GM12878 (cell line): ENCODE measurements around the gene CROCC. TPM values are rescaled to one million over a fixed set of nuclear protein-coding genes. Genes with fewer than 3 reads are reported as not detected.

Source experiments
- ATAC-seq: fragments of 200-7000 bp; cut with Tn5 transposase; 3 replicates; pipeline ENCODE4 v1.9.1; 2020; ENCODE audit warnings: mild to moderate bottlenecking, moderate library complexity
- BruUV-seq: library from RNA; stranded (reverse); fragments of 400-500 nt; replicated peaks from 2 replicates; lab custom pipeline; 2021; lab: Mats Ljungman, UMichigan
- CTCF ChIA-PET: fragments of 300-600 bp; sonication (Branson Sonifier 250); formaldehyde crosslinking; extraction: SDS; loops from one replicate; lab custom pipeline; 2021; ENCODE audit warnings: inconsistent platforms; lab: Yijun Ruan, JAX
- POLR2A ChIA-PET: fragments of 350-600 bp; formaldehyde crosslinking; extraction: SDS; loops from one replicate; lab custom pipeline; 2021; ENCODE audit warnings: inconsistent platforms; lab: Charles Lee
- RAD21 ChIA-PET: fragments of 300-600 bp; sonication (Branson Sonifier 250); formaldehyde crosslinking; loops from one replicate; lab custom pipeline; 2023; ENCODE audit warnings: antibody characterized with exemption; ENCODE audit not compliant: unreplicated experiment; lab: Charles Lee
- SMC1A ChIA-PET: fragments of 300-600 bp; sonication (Branson Sonifier 250); formaldehyde crosslinking; loops from one replicate; lab custom pipeline; 2023; ENCODE audit not compliant: unreplicated experiment, uncharacterized antibody; lab: Charles Lee
- DNase-seq: peaks from one replicate; pipeline ENCODE4 v3.0.0-alpha.2; 2011; ENCODE audit warnings: low read depth, low spot score
- FAIRE-seq: peaks from 3 replicates; lab custom pipeline; 2011; peaks lifted over from hg19 to GRCh38; lab: Jason Lieb, UNC
- H2AFZ ChIP-seq: 2 replicates; pipeline ENCODE4 v1.6.0; 2011; ENCODE audit warnings: low read depth, low read length, control low read depth; ENCODE audit not compliant: control insufficient read depth
- H3K27ac ChIP-seq: 2 replicates; pipeline ENCODE4 v1.5.1; 2011; ENCODE audit warnings: control low read depth; ENCODE audit not compliant: control insufficient read depth, insufficient read depth
- H3K27me3 ChIP-seq, 2 experiments: replicated peaks in 1 of 2; 2 replicates each; pipeline versions ENCODE4 v1.6.0 to v1.6.1; 2011; ENCODE audit warnings: low read length in 1 of 2; ENCODE audit not compliant: control insufficient read depth in 2 of 2, insufficient read depth in 2 of 2
- H3K36me3 ChIP-seq, 2 experiments: 2 replicates each; pipeline ENCODE4 v1.5.1; 2011; ENCODE audit warnings: low read length in 1 of 2; ENCODE audit not compliant: control insufficient read depth in 2 of 2, insufficient read depth in 2 of 2
- H3K4me1 ChIP-seq: 2 replicates; pipeline ENCODE4 v1.6.1; 2011; ENCODE audit warnings: mild to moderate bottlenecking, low read length, moderate library complexity, mixed read lengths; ENCODE audit not compliant: control insufficient read depth, insufficient read depth
- H3K4me2 ChIP-seq: 2 replicates; pipeline ENCODE4 v1.6.0; 2011; ENCODE audit warnings: control low read depth; ENCODE audit not compliant: control insufficient read depth, insufficient read depth
- H3K4me3 ChIP-seq: fragments of 200-600 bp; sonication (generic); 2 replicates; pipeline ENCODE4 v1.5.1; 2016
- H3K79me2 ChIP-seq: 2 replicates; pipeline ENCODE4 v1.6.0; 2011; ENCODE audit warnings: low read length; ENCODE audit not compliant: control insufficient read depth, insufficient read depth
- H3K9ac ChIP-seq: 2 replicates; pipeline ENCODE4 v1.8.0; 2011; ENCODE audit warnings: low read length, control low read depth, mixed read lengths; ENCODE audit not compliant: control insufficient read depth, insufficient read depth
- H3K9me3 ChIP-seq: replicated peaks from 3 replicates; pipeline ENCODE4 v1.5.1; 2011; ENCODE audit warnings: mild to moderate bottlenecking, low read length; ENCODE audit not compliant: control insufficient read depth, insufficient read depth
- H4K20me1 ChIP-seq: 2 replicates; pipeline ENCODE4 v1.6.0; 2011; ENCODE audit not compliant: control insufficient read depth, insufficient read depth
- BACH1 ChIP-seq: fragments of 450-650 bp; IDR thresholded peaks from 2 replicates; pipeline ENCODE4 v1.6.1; 2017; ENCODE audit warnings: mild to moderate bottlenecking, borderline replicate concordance
- GATAD2B ChIP-seq: fragments of 450-650 bp; conservative IDR thresholded peaks from 2 replicates; pipeline ENCODE4 v1.6.1; 2017; ENCODE audit warnings: low read depth, mild to moderate bottlenecking, moderate library complexity
- JUND ChIP-seq: IDR thresholded peaks from 2 replicates; pipeline ENCODE4 v1.6.1; 2012; ENCODE audit warnings: low read depth, mild to moderate bottlenecking, low read length, improper control_type of control experiment, moderate library complexity
- KAT2A ChIP-seq: conservative IDR thresholded peaks from 2 replicates; pipeline ENCODE4 v1.6.1; 2011; ENCODE audit warnings: low read depth, low read length; ENCODE audit not compliant: control insufficient read depth
- KLF5 ChIP-seq: fragments of 450-650 bp; IDR thresholded peaks from 2 replicates; pipeline ENCODE4 v1.6.1; 2014; ENCODE audit warnings: mild to moderate bottlenecking; ENCODE audit not compliant: partially characterized antibody
- MTA3 ChIP-seq: IDR thresholded peaks from 2 replicates; pipeline ENCODE4 v1.6.1; 2012; ENCODE audit warnings: low read length, inconsistent platforms, borderline replicate concordance
- MYB ChIP-seq: fragments of 150-350 bp; IDR thresholded peaks from 2 replicates; pipeline ENCODE4 v1.6.1; 2014; ENCODE audit warnings: mild to moderate bottlenecking, low read depth, low read length, borderline replicate concordance
- NFIC ChIP-seq: IDR thresholded peaks from 2 replicates; pipeline ENCODE4 v1.6.1; 2012; ENCODE audit warnings: low read depth, mild to moderate bottlenecking, inconsistent platforms, low read length, moderate library complexity
- NFXL1 ChIP-seq: fragments of 450-650 bp; IDR thresholded peaks from 2 replicates; pipeline ENCODE4 v1.6.1; 2017; ENCODE audit warnings: antibody characterized with exemption, mild to moderate bottlenecking, borderline replicate concordance
- ZNF207 ChIP-seq: fragments of 450-650 bp; IDR thresholded peaks from 2 replicates; pipeline ENCODE4 v1.6.1; 2014; ENCODE audit warnings: antibody characterized with exemption, mild to moderate bottlenecking, borderline replicate concordance
- ZSCAN29 ChIP-seq: fragments of 450-650 bp; IDR thresholded peaks from 2 replicates; pipeline ENCODE4 v1.6.1; 2017; ENCODE audit warnings: mild to moderate bottlenecking, moderate library complexity
- WGBS: methylation state at CpG from one replicate; pipeline ENCODE4 v1.1.6; 2016; ENCODE audit warnings: low lambda C conversion rate; ENCODE audit not compliant: insufficient replicate concordance, insufficient coverage; ENCODE audit errors: missing lambda C conversion rate; 5-methylcytosine and 5-hydroxymethylcytosine counted together
- in situ Hi-C: fragments of 300-500 bp; cut with MboI; formaldehyde crosslinking; loops from 9 replicates; pipeline ENCODE4 v1.14.3; 2018; ENCODE audit warnings: mixed read lengths
- intact Hi-C: fragments of 100-400 bp; cut with micrococcal nuclease; formaldehyde crosslinking; loops from one replicate; pipeline ENCODE4 v1.14.2; 2022; ENCODE audit not compliant: unreplicated experiment
- polyA plus RNA-seq, 11 experiments: library from polyadenylated mRNA; depleted of rRNA in 4 of 11; unstranded in 6 of 11; stranded (reverse) in 5 of 11; fragments of >200 nt; fragmentation: Nextera tagmentation in 4 of 11; fragmentation: Illumina TruSeq in 1 of 11; extraction: Ambion mirVana in 4 of 11; extraction: Trizol in 1 of 11; gene quantifications; 1 replicate in 1 of 11; 2 replicates in 10 of 11; pipeline versions ENCODE4 v1.2.1 to v1.2.3, GENCODE V29; 2011 to 2016; ENCODE audit warnings: inconsistent platforms in 2 of 11, missing spikeins in 2 of 11, low read depth in 1 of 11
- total RNA-seq, 4 experiments: library from RNA; depleted of rRNA in 3 of 4; stranded (reverse); fragments of >200 nt in 3 of 4; fragmentation: Illumina TruSeq in 1 of 4; extraction: Trizol in 1 of 4; gene quantifications; 2 replicates each; pipeline versions ENCODE4 v1.2.1 to v1.2.3, GENCODE V29; 2013 to 2021
- TF ChIP-seq, protein P1 (sequence below): fragments of 450-650 bp; IDR thresholded peaks from 2 replicates; pipeline ENCODE4 v1.6.1; 2018; ENCODE audit warnings: borderline replicate concordance, mild to moderate bottlenecking; ENCODE audit not compliant: partially characterized antibody
- TF ChIP-seq, protein P2 (sequence below): IDR thresholded peaks from 2 replicates; pipeline ENCODE4 v1.6.1; 2012; ENCODE audit warnings: mild to moderate bottlenecking, low read depth, low read length

Gene CROCC
- total and polyA plus RNA-seq, 10 of the 15 experiments (the other 5 are each of a cell fraction or from before 2014, with no cell fraction given): 0.04 to 5.5 (median 2.3) TPM

DNA sequence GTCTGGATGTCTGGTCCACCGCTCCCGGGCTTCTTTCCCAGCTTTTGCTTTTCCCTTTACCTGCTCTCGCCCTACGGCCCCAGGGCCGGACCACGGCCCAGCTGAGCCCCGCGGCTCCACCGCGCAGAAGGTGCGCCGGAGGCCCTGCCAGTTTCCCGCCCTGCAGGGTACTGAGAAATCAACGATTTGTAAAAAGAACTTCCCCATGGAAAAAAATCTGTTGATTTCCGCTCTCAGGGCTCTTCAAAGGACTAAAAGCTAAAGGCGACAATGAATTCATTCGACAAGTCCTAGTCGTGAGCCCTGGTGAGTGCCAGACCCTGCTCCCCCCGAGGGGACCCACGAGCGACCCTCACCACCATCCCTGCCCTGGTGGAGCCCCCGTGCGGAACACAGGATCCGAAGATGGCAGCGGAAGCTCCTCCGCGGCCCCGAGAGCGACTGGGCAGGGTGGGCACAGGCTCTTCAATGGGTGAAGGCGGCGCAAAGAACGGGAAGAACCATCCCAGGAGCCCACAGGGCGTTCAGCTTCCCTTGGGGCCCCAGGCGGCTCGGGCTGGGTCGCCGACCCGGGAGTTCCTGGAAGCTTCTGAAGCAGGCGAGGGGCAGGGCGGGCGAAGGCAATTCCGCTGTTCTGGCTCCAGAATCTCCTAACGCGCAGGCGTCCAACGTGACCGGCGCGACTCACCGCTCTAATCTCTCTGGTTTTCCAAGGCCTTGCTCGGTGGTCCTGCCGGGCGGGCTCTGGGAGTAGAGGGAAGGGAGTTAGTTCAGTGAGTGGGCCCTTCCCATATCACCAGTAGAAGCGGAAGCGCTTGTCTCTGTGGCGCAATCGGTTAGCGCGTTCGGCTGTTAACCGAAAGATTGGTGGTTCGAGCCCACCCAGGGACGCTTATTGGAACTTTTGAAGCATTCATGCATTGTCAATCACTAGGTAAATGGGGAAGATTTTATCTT lies 32.6 kb upstream of the CROCC start:
- H3K79me2 ChIP-seq: no peaks in the 10 kb centered on the region
- POLR2A ChIA-PET: no interaction called here
- WGBS: 10% methylated on average over 61 of the region's 63 CpGs
- no peaks in the 10 kb centered on the region for H3K4me1 ChIP-seq
- TF ChIP-seq NFIC (no peak), BACH1 (no peak), ZSCAN29 (no peak), JUND (no peak), MTA3 (no peak), ZNF207 (no peak), KLF5 (no peak), GATAD2B (no peak), MYB (no peak), KAT2A (no peak), NFXL1 (no peak)
- TF ChIP-seq, protein P1, sequence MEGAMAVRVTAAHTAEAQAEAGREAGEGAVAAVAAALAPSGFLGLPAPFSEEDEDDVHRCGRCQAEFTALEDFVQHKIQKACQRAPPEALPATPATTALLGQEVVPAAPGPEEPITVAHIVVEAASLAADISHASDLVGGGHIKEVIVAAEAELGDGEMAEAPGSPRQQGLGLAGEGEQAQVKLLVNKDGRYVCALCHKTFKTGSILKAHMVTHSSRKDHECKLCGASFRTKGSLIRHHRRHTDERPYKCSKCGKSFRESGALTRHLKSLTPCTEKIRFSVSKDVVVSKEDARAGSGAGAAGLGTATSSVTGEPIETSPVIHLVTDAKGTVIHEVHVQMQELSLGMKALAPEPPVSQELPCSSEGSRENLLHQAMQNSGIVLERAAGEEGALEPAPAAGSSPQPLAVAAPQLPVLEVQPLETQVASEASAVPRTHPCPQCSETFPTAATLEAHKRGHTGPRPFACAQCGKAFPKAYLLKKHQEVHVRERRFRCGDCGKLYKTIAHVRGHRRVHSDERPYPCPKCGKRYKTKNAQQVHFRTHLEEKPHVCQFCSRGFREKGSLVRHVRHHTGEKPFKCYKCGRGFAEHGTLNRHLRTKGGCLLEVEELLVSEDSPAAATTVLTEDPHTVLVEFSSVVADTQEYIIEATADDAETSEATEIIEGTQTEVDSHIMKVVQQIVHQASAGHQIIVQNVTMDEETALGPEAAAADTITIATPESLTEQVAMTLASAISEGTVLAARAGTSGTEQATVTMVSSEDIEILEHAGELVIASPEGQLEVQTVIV: no peak
- TF ChIP-seq, protein P2, sequence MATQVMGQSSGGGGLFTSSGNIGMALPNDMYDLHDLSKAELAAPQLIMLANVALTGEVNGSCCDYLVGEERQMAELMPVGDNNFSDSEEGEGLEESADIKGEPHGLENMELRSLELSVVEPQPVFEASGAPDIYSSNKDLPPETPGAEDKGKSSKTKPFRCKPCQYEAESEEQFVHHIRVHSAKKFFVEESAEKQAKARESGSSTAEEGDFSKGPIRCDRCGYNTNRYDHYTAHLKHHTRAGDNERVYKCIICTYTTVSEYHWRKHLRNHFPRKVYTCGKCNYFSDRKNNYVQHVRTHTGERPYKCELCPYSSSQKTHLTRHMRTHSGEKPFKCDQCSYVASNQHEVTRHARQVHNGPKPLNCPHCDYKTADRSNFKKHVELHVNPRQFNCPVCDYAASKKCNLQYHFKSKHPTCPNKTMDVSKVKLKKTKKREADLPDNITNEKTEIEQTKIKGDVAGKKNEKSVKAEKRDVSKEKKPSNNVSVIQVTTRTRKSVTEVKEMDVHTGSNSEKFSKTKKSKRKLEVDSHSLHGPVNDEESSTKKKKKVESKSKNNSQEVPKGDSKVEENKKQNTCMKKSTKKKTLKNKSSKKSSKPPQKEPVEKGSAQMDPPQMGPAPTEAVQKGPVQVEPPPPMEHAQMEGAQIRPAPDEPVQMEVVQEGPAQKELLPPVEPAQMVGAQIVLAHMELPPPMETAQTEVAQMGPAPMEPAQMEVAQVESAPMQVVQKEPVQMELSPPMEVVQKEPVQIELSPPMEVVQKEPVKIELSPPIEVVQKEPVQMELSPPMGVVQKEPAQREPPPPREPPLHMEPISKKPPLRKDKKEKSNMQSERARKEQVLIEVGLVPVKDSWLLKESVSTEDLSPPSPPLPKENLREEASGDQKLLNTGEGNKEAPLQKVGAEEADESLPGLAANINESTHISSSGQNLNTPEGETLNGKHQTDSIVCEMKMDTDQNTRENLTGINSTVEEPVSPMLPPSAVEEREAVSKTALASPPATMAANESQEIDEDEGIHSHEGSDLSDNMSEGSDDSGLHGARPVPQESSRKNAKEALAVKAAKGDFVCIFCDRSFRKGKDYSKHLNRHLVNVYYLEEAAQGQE: no peak
- TF ChIP-seq, all 136 proteins: peak for 0
- BruUV-seq: no TSS peak
- in situ Hi-C loops (no loop called here), intact Hi-C loops (no loop called here)
- H3K9ac ChIP-seq: no peak overlapping the region; the same call in 1 of the 2 replicates
- H4K20me1 ChIP-seq: no peaks in the 10 kb centered on the region
- H2AFZ ChIP-seq: peak overlapping the region; percentile 41
- no peaks in the 10 kb centered on the region for H3K36me3 ChIP-seq
- no peak overlapping the region for H3K27ac ChIP-seq
- ChIA-PET RAD21 (no interaction called here), SMC1A (no interaction called here), CTCF (interaction anchor here (0.7 kb wide), 1 partner anchor 157 kb away, joined by 3 read pairs; no protein-coding TSS in a partner anchor)
- H3K9me3 ChIP-seq: no peaks in the 10 kb centered on the region
- FAIRE-seq (no peak), ATAC-seq (no peak), DNase-seq (no peak)
- H3K27me3 ChIP-seq: peaks cover 0 to 1% of the 10 kb centered on the region in 2 experiments; a peak in 2 of 4 replicates
- H3K4me2 ChIP-seq: peak overlapping the region; percentile 71
- peak overlapping the region; percentile 39 for H3K4me3 ChIP-seq
